Liver (tissue), 9 donors: Measurements from ENCODE around the gene ZNF746. TPM values are rescaled to one million over a fixed set of nuclear protein-coding genes. Genes with fewer than 3 reads are reported as not detected.

Experiments used
- DNase-seq: peaks from one replicate; pipeline ENCODE4 v3.0.0-alpha.2; 2017; ENCODE audit warnings: low spot score
- H3K27ac ChIP-seq, 2 donors: one replicate each; pipeline ENCODE4 v1.7.0; 2013; ENCODE audit warnings: inconsistent platforms in 2 of 2, low read length in 2 of 2, control low read depth in 1 of 2, low read depth in 1 of 2, mild to moderate bottlenecking in 1 of 2
- H3K27me3 ChIP-seq, 4 donors: one replicate each; pipeline versions ENCODE4 v1.6.1 to v1.7.0; 2013; ENCODE audit warnings: low read length in 3 of 4, inconsistent platforms in 1 of 4, mild to moderate bottlenecking in 1 of 4, moderate library complexity in 1 of 4; ENCODE audit not compliant: control insufficient read depth in 4 of 4, insufficient read depth in 4 of 4
- H3K36me3 ChIP-seq, 4 donors: one replicate each; pipeline versions ENCODE4 v1.6.1 to v1.7.0; 2013; ENCODE audit warnings: low read length in 3 of 4, mild to moderate bottlenecking in 3 of 4, low read depth in 1 of 4, moderate library complexity in 1 of 4; ENCODE audit not compliant: control insufficient read depth in 4 of 4, insufficient read depth in 3 of 4
- H3K4me1 ChIP-seq, 4 donors: one replicate each; pipeline versions ENCODE4 v1.6.1 to v1.7.0; 2013; ENCODE audit warnings: low read length in 3 of 4, mild to moderate bottlenecking in 3 of 4, moderate library complexity in 1 of 4; ENCODE audit not compliant: control insufficient read depth in 4 of 4, insufficient read depth in 4 of 4
- H3K4me3 ChIP-seq, 3 donors: one replicate each; pipeline versions ENCODE4 v1.6.1 to v1.7.0; 2013; ENCODE audit warnings: low read length in 3 of 3, control low read depth in 1 of 3, low read depth in 1 of 3, mild to moderate bottlenecking in 1 of 3
- H3K9ac ChIP-seq, 2 donors: one replicate each; pipeline ENCODE4 v1.7.0; 2013; ENCODE audit warnings: low read length in 2 of 2, mild to moderate bottlenecking in 2 of 2, moderate library complexity in 2 of 2, control low read depth in 1 of 2, low read depth in 1 of 2
- H3K9me3 ChIP-seq, 4 donors: one replicate each; pipeline versions ENCODE4 v1.6.1 to v1.7.0; 2013; ENCODE audit warnings: low read length in 3 of 4; ENCODE audit not compliant: control insufficient read depth in 4 of 4
- ATF3 ChIP-seq: IDR thresholded peaks from 2 replicates; pipeline ENCODE4 v1.6.1; 2016; ENCODE audit warnings: antibody characterized with exemption
- CTCF ChIP-seq: fragments of 150-350 bp; IDR thresholded peaks from 2 replicates; pipeline ENCODE4 v1.5.1; 2017; ENCODE audit warnings: improper control_type of control experiment, low read depth, low read length; ENCODE audit not compliant: missing input control
- EGR1 ChIP-seq, 2 donors: IDR thresholded peaks; 2 replicates each; pipeline ENCODE4 v1.6.1; 2016 to 2018; ENCODE audit warnings: antibody characterized with exemption in 2 of 2, low read depth in 2 of 2
- FOXA1 ChIP-seq: IDR thresholded peaks from 2 replicates; pipeline ENCODE4 v1.6.1; 2016; ENCODE audit warnings: antibody characterized with exemption
- FOXA2 ChIP-seq: IDR thresholded peaks from 2 replicates; pipeline ENCODE4 v1.6.1; 2016; ENCODE audit warnings: antibody characterized with exemption
- GABPA ChIP-seq, 2 donors: IDR thresholded peaks in 1 of 2; conservative IDR thresholded peaks in 1 of 2; 2 replicates each; pipeline ENCODE4 v1.6.1; 2016; ENCODE audit warnings: antibody characterized with exemption in 2 of 2, mild to moderate bottlenecking in 1 of 2, moderate library complexity in 1 of 2
- HNF4A ChIP-seq, 2 donors: conservative IDR thresholded peaks; 2 replicates each; pipeline ENCODE4 v1.6.1; 2016; ENCODE audit warnings: antibody characterized with exemption in 2 of 2, mild to moderate bottlenecking in 2 of 2
- JUND ChIP-seq, 2 donors: IDR thresholded peaks; 2 replicates each; pipeline ENCODE4 v1.6.1; 2016; ENCODE audit warnings: antibody characterized with exemption in 2 of 2
- MAX ChIP-seq: IDR thresholded peaks from 2 replicates; pipeline ENCODE4 v1.6.1; 2016; ENCODE audit warnings: antibody characterized with exemption
- NR2F2 ChIP-seq: IDR thresholded peaks from 2 replicates; pipeline ENCODE4 v1.6.1; 2016; ENCODE audit warnings: antibody characterized with exemption
- RAD21 ChIP-seq, 2 donors: IDR thresholded peaks; 2 replicates each; pipeline ENCODE4 v1.6.1; 2016; ENCODE audit warnings: antibody characterized with exemption in 2 of 2, mild to moderate bottlenecking in 2 of 2
- REST ChIP-seq: IDR thresholded peaks from 2 replicates; pipeline ENCODE4 v1.6.1; 2016; ENCODE audit warnings: antibody characterized with exemption, mild to moderate bottlenecking
- RXRA ChIP-seq, 2 donors: IDR thresholded peaks; 2 replicates each; pipeline ENCODE4 v1.6.1; 2017 to 2018; ENCODE audit warnings: antibody characterized with exemption in 2 of 2, mild to moderate bottlenecking in 1 of 2
- SP1 ChIP-seq: IDR thresholded peaks from 2 replicates; pipeline ENCODE4 v1.6.1; 2018; ENCODE audit warnings: antibody characterized with exemption, mild to moderate bottlenecking
- TAF1 ChIP-seq: conservative IDR thresholded peaks from 2 replicates; pipeline ENCODE4 v1.6.1; 2016; ENCODE audit warnings: antibody characterized with exemption, mild to moderate bottlenecking
- YY1 ChIP-seq: IDR thresholded peaks from 2 replicates; pipeline ENCODE4 v1.6.1; 2016; ENCODE audit warnings: antibody characterized with exemption, mild to moderate bottlenecking
- ZBTB33 ChIP-seq: IDR thresholded peaks from 2 replicates; pipeline ENCODE4 v1.6.1; 2016; ENCODE audit warnings: antibody characterized with exemption
- WGBS: extraction: QIAGEN DNeasy Blood & Tissue Kit; methylation state at CpG from one replicate; pipeline ENCODE4 v1.1.7; 2013; 5-methylcytosine and 5-hydroxymethylcytosine counted together
- polyA plus RNA-seq, 2 donors: library from polyadenylated mRNA; stranded (reverse) in 1 of 2; unstranded in 1 of 2; fragments of 200-250 nt in 1 of 2; fragments of >200 nt in 1 of 2; fragmentation: Nextera tagmentation in 1 of 2; extraction: Ambion mirVana in 1 of 2; gene quantifications; one replicate each; pipeline versions ENCODE4 v1.2.1 to v1.2.3, GENCODE V29; 2013 to 2015
- total RNA-seq, 2 donors: library from RNA; depleted of rRNA; stranded (reverse); fragments of >200 nt; gene quantifications; one replicate each; pipeline ENCODE4 v1.2.3, GENCODE V29; 2014
- donor health status: healthy.
- donor health status: healthy.
- donor health status: healthy.
- donor health status: healthy.
- donor health status: healthy.

Gene ZNF746
- total and polyA plus RNA-seq, 4 donors = 3.8 to 13.5 (median 9.2) TPM

- no peak for DNase-seq
- Histone ChIP-seq H3K9me3 (no peaks in the 10 kb centered on the region), H3K4me3 (no peak overlapping the region), H3K36me3 (peaks cover 17 to 45% (median 22%) of the 10 kb centered on the region in 4 donors), H3K9ac (no peak overlapping the region), H3K27me3 (no peaks in the 10 kb centered on the region), H3K27ac (no peak overlapping the region), H3K4me1 (no peaks in the 10 kb centered on the region)
- TF ChIP-seq ATF3 = no peak
- no peak for TF ChIP-seq RAD21 (IDR thresholded peaks at IDR 0.05)
- TF ChIP-seq REST = no peak
- no peak for TF ChIP-seq ZBTB33
- no peak for TF ChIP-seq TAF1
- TF ChIP-seq FOXA1 = no peak
- WGBS = 95% methylated on average over 66 of the region's 66 CpGs
Measured at GRCh38 chr7:149431486-149432120, 66.0 kb downstream of the ZNF746 start.

- WGBS = 93% methylated on average over 4 of the region's 4 CpGs
- Histone ChIP-seq H3K36me3 (peaks cover 12 to 33% (median 18%) of the 10 kb centered on the region in 4 donors), H3K27me3 (no peaks in the 10 kb centered on the region), H3K4me1 (no peaks in the 10 kb centered on the region), H3K9ac (no peak overlapping the region), H3K9me3 (no peaks in the 10 kb centered on the region), H3K4me3 (no peak overlapping the region), H3K27ac (no peak overlapping the region)
- DNase-seq = no peak
- TF ChIP-seq RAD21 (IDR thresholded peaks at IDR 0.05) = no peak
- no peak for TF ChIP-seq GABPA (IDR thresholded peaks at IDR 0.05 in 1 of 2, conservative IDR thresholded peaks at IDR 0.05 in 1 of 2)
- no peak for TF ChIP-seq FOXA1
- no peak for TF ChIP-seq RXRA (IDR thresholded peaks at IDR 0.05)
- TF ChIP-seq EGR1 (IDR thresholded peaks at IDR 0.05; ENCODE audit: low read depth in 2 of 2) = no peak
- no peak for TF ChIP-seq SP1
- TF ChIP-seq ATF3 = no peak
- TF ChIP-seq CTCF = no peak
- TF ChIP-seq FOXA2 = no peak
- TF ChIP-seq TAF1 = no peak
- TF ChIP-seq HNF4A (conservative IDR thresholded peaks at IDR 0.05) = no peak
- no peak for TF ChIP-seq JUND (IDR thresholded peaks at IDR 0.05)
- TF ChIP-seq REST = no peak
- TF ChIP-seq NR2F2 = no peak
- TF ChIP-seq YY1 = no peak
- TF ChIP-seq ZBTB33 = no peak
- no peak for TF ChIP-seq MAX
Measured at GRCh38 chr7:149430192-149430591, 67.4 kb downstream of the ZNF746 start.
